ENCODE data around the gene REXO4. TPM values are rescaled to one million over a fixed set of nuclear protein-coding genes. Genes with fewer than 3 reads are reported as not detected.
A peak's percentile ranks its signal among the peaks of the same experiment; 100 is the strongest.

REXO4 gene
- total and polyA plus RNA-seq, 2 donors (not counting 1 experiment from before 2014, with no cell fraction given): 25.0 to 37.1 TPM

DNA sequence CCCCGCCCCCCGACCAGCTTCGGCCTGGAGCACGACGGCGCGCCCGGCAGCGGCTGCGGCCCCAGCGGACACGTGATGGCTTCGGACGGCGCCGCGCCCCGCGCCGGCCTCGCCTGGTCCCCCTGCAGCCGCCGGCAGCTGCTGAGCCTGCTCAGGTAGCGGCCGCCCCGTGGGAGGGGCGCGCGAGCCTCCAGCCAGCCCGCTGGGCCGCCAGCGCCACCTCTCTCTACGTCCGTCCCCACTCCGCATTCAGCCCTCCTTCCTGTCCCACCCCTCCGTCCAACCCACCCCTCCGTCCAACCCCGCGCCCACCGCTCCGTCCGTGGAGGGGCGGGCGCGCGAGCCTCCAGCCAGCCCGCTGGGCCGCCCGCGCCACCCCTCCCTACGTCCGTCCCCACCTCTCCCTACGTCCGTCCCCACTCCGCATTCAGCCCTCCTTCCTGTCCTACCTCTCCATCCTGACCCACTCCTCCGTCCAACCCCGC, 10.8 kb upstream of the REXO4 start:
- Mint-ChIP-seq H3K4me1 (peaks cover 13% of the 10 kb centered on the region), H3K4me3 (peak overlapping the region; percentile 52), H3K9me3 (ENCODE audit: insufficient read depth) (no peaks in the 10 kb centered on the region), H3K27me3 (peaks cover 14% of the 10 kb centered on the region), H3K27ac (no peak overlapping the region)
- H3K27ac ChIP-seq (ENCODE audit: low read length in 2 of 2): no peak overlapping the region
- no peaks in the 10 kb centered on the region for H3K79me2 ChIP-seq (ENCODE audit: control insufficient read depth, insufficient read depth, low read length)
- peak overlapping the region in 2 of 5 experiments; percentile 46 to 49 for H3K4me3 ChIP-seq (ENCODE audit: control extremely low read depth in 1 of 5, extremely low read depth in 1 of 5, insufficient read depth in 1 of 5, low read depth in 2 of 5, low read length in 4 of 5)
- peak overlapping the region; percentile 79 for H2AFZ ChIP-seq (ENCODE audit: insufficient read depth, low read depth, low read length, poor library complexity, severe bottlenecking)
- ATAC-seq (ENCODE audit: low read depth) (peak; percentile 63), DNase-seq (peak; percentile 39)
- H3K9me3 ChIP-seq (ENCODE audit: control extremely low read depth in 1 of 3, control insufficient read depth in 2 of 3, insufficient read depth in 1 of 3, low read length in 2 of 3): peaks cover 0 to 3% (median 0%) of the 10 kb centered on the region in 3 donors
- H3K4me1 ChIP-seq (ENCODE audit: control insufficient read depth in 2 of 2, insufficient read depth in 2 of 2, low read length in 2 of 2): peaks cover 13 to 17% of the 10 kb centered on the region in 2 donors
- WGBS (ENCODE audit: insufficient coverage): 2% methylated on average over 53 of the region's 57 CpGs
- TF ChIP-seq EZH2 (IDR thresholded peaks at IDR 0.05; ENCODE audit: borderline replicate concordance, insufficient read depth, low read depth, low read length, poor library complexity, severe bottlenecking): no peak
- TF ChIP-seq, protein P1, sequence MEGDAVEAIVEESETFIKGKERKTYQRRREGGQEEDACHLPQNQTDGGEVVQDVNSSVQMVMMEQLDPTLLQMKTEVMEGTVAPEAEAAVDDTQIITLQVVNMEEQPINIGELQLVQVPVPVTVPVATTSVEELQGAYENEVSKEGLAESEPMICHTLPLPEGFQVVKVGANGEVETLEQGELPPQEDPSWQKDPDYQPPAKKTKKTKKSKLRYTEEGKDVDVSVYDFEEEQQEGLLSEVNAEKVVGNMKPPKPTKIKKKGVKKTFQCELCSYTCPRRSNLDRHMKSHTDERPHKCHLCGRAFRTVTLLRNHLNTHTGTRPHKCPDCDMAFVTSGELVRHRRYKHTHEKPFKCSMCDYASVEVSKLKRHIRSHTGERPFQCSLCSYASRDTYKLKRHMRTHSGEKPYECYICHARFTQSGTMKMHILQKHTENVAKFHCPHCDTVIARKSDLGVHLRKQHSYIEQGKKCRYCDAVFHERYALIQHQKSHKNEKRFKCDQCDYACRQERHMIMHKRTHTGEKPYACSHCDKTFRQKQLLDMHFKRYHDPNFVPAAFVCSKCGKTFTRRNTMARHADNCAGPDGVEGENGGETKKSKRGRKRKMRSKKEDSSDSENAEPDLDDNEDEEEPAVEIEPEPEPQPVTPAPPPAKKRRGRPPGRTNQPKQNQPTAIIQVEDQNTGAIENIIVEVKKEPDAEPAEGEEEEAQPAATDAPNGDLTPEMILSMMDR (IDR thresholded peaks at IDR 0.05): no peak
- intact Hi-C loops (cut with micrococcal nuclease): no loop called here
- ChIA-PET CTCF (interaction anchor here (1.0 kb wide), 2 partner anchors 11 to 12 kb away, joined by 3 to 4 read pairs; partner anchors contain the start of gene REXO4), POLR2A (no interaction called here)
- H3K36me3 ChIP-seq (replicated peaks in 1 of 2; ENCODE audit: control extremely low read depth in 1 of 2, control insufficient read depth in 1 of 2, extremely low read depth in 1 of 2, insufficient read depth in 2 of 2, low read length in 1 of 2): no peaks in the 10 kb centered on the region
- peak overlapping the region; percentile 77 for H3K4me2 ChIP-seq (replicated peaks; ENCODE audit: low read depth, low read length, poor library complexity, severe bottlenecking)
- peaks cover 0 to 21% (median 5%) of the 10 kb centered on the region in 4 experiments for H3K27me3 ChIP-seq (replicated peaks in 1 of 4; ENCODE audit: control extremely low read depth in 1 of 4, control insufficient read depth in 3 of 4, insufficient read depth in 4 of 4, low read length in 3 of 4)
- H4K20me1 ChIP-seq (ENCODE audit: control insufficient read depth, insufficient read depth, low read length, poor library complexity, severe bottlenecking): no peaks in the 10 kb centered on the region
- H3K9ac ChIP-seq (ENCODE audit: low read length): peak overlapping the region; percentile 47

DNA sequence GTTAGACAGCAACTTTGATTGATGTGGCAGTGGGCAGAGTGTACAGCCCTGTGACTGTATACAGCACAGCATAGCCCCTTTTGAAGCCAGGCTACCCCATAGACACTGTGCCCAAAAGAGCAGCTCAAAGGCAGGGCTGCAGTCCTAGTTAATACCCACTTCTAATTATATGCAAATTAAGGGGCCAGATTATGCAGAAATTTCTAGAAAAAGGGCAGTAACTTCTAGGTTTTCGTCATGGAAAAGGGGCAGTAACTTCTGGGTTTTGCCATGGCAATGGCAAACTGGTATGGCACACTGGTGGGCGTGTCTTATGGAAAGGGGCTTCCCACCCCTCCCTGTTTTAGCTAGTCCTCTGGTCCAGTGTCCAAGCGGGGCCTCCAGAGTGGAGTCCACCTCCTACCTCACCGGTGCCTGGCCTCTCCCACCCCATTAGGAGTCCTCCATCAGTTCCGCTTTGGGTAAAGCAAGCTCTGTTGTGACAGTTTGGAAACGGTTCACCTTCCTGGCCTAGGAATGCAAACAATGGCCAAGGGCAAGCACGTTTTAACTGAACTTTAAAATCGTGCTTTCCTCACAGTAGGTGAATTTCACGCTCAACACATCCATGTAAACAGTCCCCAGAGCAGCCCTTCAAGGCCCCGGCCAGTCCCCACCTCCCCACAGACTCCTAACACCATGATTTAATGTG, 10.0 kb upstream of the REXO4 start:
- peak overlapping the region; percentile 45 for H3K9ac ChIP-seq (ENCODE audit: low read length)
- intact Hi-C loops (cut with micrococcal nuclease): no loop called here
- POLR2A ChIA-PET: no interaction called here
- 66% methylated on average over 8 of the region's 10 CpGs for WGBS (ENCODE audit: insufficient coverage)
- Mint-ChIP-seq H3K9me3 (ENCODE audit: insufficient read depth) (no peaks in the 10 kb centered on the region), H3K4me1 (peaks cover 13% of the 10 kb centered on the region), H3K4me3 (peak overlapping the region; percentile 79), H3K27me3 (peaks cover 14% of the 10 kb centered on the region), H3K27ac (no peak overlapping the region)
- ATAC-seq (ENCODE audit: low read depth) (no peak), DNase-seq (no peak)
- CTCF ChIA-PET: interaction anchor here (1.0 kb wide), 3 partner anchors 10 to 52 kb away, joined by 3 to 4 read pairs (median 4); partner anchors contain the start of gene REXO4
- peaks cover 0 to 3% (median 0%) of the 10 kb centered on the region in 3 donors for H3K9me3 ChIP-seq (ENCODE audit: control extremely low read depth in 1 of 3, control insufficient read depth in 2 of 3, insufficient read depth in 1 of 3, low read length in 2 of 3)
- H3K27me3 ChIP-seq (replicated peaks in 1 of 4; ENCODE audit: control extremely low read depth in 1 of 4, control insufficient read depth in 3 of 4, insufficient read depth in 4 of 4, low read length in 3 of 4): peaks cover 0 to 21% (median 5%) of the 10 kb centered on the region in 4 experiments
- H3K79me2 ChIP-seq (ENCODE audit: control insufficient read depth, insufficient read depth, low read length): no peaks in the 10 kb centered on the region
- peaks cover 13 to 17% of the 10 kb centered on the region in 2 donors for H3K4me1 ChIP-seq (ENCODE audit: control insufficient read depth in 2 of 2, insufficient read depth in 2 of 2, low read length in 2 of 2)
- no peak overlapping the region for H3K27ac ChIP-seq (ENCODE audit: low read length in 2 of 2)
- H3K4me3 ChIP-seq (ENCODE audit: control extremely low read depth in 1 of 5, extremely low read depth in 1 of 5, insufficient read depth in 1 of 5, low read depth in 2 of 5, low read length in 4 of 5): peak overlapping the region in 2 of 5 experiments; percentile 17 to 29
- peak overlapping the region; percentile 77 for H3K4me2 ChIP-seq (replicated peaks; ENCODE audit: low read depth, low read length, poor library complexity, severe bottlenecking)
- no peaks in the 10 kb centered on the region for H4K20me1 ChIP-seq (ENCODE audit: control insufficient read depth, insufficient read depth, low read length, poor library complexity, severe bottlenecking)
- TF ChIP-seq, protein P1 (IDR thresholded peaks at IDR 0.05): no peak
- no peak for TF ChIP-seq EZH2 (IDR thresholded peaks at IDR 0.05; ENCODE audit: borderline replicate concordance, insufficient read depth, low read depth, low read length, poor library complexity, severe bottlenecking)
- H2AFZ ChIP-seq (ENCODE audit: insufficient read depth, low read depth, low read length, poor library complexity, severe bottlenecking): no peak overlapping the region
- no peaks in the 10 kb centered on the region for H3K36me3 ChIP-seq (replicated peaks in 1 of 2; ENCODE audit: control extremely low read depth in 1 of 2, control insufficient read depth in 1 of 2, extremely low read depth in 1 of 2, insufficient read depth in 2 of 2, low read length in 1 of 2)
